Activated CD4-positive, alpha-beta T cell treated with anti-CD3 and anti-CD28 coated beads, Interleukin-2, Interleukin-6, amounts not matched to agents 100 ng/mL and 50 ng/mL, durations not matched to agents 16 hours and 8 hours (primary cell): ENCODE measurements around the gene ATRNL1.
A peak's percentile ranks its signal among the peaks of the same experiment; 100 is the strongest.
"Not testable (repeated sequence)": the region's sequence is repeated elsewhere in the genome, so short reads cannot be mapped to it uniquely, and the experiment has no call there.

Source experiments
- DNase-seq: peaks from one replicate; pipeline ENCODE4 v3.0.0-alpha.2; 2020

The ATRNL1 gene

DNA sequence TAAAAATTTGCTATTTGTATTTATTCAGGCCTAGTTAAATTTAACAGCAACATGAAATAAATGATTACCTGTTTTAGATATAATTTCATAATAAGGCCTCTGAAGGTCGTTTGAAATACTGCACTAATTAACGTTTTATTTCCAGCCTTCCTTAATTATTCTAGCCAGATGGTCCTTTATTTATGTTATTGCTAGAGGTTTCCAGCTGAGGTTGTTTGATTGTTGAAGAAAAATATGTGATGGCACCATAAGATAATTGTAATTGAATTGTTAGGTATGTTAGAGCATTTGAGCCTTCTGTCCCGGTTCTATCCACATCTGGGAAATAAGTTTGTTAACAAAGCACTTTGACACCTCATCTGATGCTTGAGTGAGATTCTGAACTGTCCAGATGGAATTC lies 556.1 kb downstream of the ATRNL1 start:
- no peak for DNase-seq

- DNase-seq, result no peak
These were observed 560.3 kb downstream of the ATRNL1 start for GRCh38 chr10:115653473-115653872.

- no peak for DNase-seq
These were observed 561.8 kb downstream of the ATRNL1 start for GRCh38 chr10:115654961-115655360.

GRCh38 chr10:115657161-115657860 lies 564.1 kb downstream of the ATRNL1 start:
- no peak for DNase-seq

DNA sequence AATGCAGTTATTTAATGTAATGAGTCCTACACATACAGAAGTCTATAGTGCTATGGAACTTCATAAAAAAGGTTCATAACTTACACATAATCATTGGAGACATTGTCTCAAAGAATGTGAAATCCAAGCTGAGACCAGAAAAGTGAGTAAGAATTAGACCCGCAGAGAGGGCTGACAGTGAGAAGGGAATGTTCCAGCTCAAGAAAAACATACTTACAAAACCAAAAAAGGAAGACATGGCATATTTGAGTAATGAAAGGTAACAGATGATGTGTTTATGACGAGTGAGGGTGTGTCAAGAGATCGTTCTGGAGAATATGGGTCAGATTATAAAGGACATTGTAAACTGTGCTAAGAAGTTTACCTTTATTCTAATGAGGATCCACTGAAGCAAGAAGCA lies 566.5 kb downstream of the ATRNL1 start:
- no peak for DNase-seq

- no peak for DNase-seq
These were observed 567.2 kb downstream of the ATRNL1 start for GRCh38 chr10:115660391-115660790.

GRCh38 chr10:115662422-115662821 lies 569.3 kb downstream of the ATRNL1 start:
- DNase-seq, result no peak

DNA sequence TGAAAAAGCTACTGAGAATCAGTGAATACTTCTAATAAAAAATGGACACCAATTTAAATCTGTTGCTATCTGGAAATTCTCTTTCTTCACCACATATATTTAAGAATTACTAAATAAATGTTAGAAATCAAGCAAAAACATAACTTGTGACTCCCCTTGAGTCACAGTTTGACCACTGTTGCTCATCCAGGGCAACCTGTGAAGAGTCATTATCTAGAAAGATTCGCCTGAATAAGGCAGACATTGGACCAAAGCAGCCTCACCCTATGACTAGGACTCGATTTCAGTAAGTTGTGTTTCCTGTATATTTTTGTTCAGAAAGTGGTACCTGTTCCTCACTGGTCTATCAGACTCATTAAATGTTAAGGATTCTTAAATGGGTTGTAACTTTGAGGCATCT lies 572.4 kb downstream of the ATRNL1 start:
- peak; percentile 5 for DNase-seq

- no peak for DNase-seq
These were observed 581.3 kb downstream of the ATRNL1 start for GRCh38 chr10:115674496-115674895.

DNA sequence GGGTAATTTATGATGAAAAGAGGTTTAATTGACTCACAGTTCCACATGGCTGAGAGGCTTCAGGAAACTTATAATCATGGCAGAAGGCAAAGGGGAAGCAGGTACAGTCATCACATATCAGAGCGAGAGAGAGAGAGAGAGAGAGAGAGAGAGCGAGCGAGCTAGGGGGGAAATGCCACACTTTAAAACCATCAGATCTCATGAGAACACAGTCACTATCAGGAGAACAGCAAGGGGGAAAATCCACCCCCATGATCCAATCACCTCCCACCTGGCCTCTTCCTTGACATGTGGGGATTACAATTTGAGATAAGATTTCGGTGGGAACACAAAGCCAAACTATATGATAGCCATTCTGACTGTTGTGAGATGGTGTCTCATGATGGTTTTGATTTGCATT lies 603.6 kb downstream of the ATRNL1 start:
- no peak for DNase-seq

DNA sequence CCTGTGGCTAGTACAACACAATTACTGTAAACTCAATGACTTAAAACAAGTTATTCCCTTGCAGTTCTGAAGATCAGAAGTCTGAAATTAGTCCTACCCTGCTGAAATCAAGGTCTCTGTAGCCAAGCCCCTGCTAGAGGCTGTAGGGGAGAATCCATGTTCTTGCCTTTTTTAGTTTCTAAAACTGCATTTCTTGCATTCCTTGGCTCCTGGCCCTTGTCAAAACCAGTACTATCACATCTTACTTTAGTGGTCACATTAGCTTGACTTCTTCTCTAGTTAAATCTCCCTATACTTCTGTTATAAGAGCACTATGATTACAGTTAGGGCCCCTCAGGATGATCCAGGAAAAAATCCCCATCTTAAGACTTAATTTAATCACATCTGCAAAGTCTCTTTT lies 612.9 kb downstream of the ATRNL1 start:
- DNase-seq, result no peak

DNA sequence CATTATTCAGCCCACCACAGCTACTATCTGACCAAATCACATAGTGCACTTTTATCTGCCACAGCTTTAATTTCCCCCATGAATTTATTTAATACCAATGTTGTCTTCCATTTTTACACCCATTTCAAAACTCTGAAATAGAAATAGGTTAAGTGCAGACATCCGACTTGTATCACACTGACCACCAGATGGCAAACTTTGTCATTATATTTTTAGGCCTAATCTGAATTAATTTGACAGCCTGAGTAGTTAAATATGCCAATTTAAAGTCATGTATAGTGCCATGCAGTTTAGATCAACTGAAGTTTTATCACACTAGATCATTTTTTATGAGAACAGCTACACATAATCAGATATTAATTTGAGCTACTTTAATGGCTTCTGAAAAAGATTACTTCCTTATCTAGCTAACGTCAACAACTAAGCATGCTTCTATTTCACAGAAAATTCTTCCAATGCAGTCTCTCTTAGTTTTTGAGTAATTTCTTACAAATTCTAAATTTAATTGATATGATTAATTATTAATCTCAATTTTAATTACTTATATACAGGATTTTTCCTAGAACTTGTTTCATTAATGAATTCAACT lies 613.4 kb downstream of the ATRNL1 start:
- peak; percentile 6 for DNase-seq

GRCh38 chr10:115710136-115710535 lies 617.0 kb downstream of the ATRNL1 start:
- DNase-seq, result no peak

- no peak for DNase-seq
These were observed 618.1 kb downstream of the ATRNL1 start for GRCh38 chr10:115711306-115711705.

GRCh38 chr10:115720121-115720520 lies 627.0 kb downstream of the ATRNL1 start:
- DNase-seq, result no peak

- DNase-seq, result no peak
These were observed 634.0 kb downstream of the ATRNL1 start for GRCh38 chr10:115727129-115727528.

GRCh38 chr10:115744089-115744488 lies 650.9 kb downstream of the ATRNL1 start:
- no peak for DNase-seq

DNA sequence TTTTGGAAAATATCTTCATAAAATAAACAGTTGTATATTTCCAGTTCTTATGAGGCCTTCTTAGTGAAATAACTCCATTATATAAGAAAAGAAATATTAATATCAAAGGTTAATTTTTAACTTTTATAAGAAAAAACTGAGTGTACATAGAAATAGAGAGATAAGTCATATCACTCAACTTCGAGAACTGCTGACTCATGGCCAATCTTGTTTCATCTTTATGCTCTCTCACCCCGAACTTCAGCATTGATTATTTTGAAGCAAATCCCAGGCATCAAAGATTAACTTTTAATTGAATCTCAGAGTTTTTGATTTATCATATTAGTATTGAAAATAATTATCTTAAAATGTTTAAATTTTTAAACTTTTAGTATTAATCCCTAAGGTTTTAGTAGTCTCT lies 652.8 kb downstream of the ATRNL1 start:
- DNase-seq, result no peak

GRCh38 chr10:115747811-115748210 lies 654.6 kb downstream of the ATRNL1 start:
- DNase-seq, result no peak

DNA sequence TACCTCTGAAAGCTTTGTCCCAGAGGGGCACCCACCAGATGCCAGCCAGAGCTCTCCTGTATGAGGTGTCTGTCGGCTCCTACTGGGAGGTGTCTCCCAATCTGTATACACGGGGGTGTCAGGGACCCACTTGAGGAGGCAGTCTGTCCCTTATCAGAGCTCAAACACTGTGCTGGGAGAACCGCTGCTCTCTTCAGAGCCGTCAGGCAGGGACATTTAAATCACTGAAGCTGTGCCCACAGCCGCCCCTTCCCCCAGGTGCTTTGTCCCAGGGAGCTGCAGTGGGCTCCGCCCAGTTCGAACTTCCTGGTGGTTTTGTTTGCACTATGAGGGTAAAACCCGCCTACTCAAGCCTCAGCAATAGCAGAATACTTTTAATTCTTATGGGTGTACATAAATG lies 665.3 kb downstream of the ATRNL1 start:
- not testable (repeated sequence) for DNase-seq

- no peak for DNase-seq
These were observed 667.0 kb downstream of the ATRNL1 start for GRCh38 chr10:115760131-115760530.

GRCh38 chr10:115761166-115761565 lies 668.0 kb downstream of the ATRNL1 start:
- DNase-seq, result no peak

- DNase-seq, result no peak
These were observed 668.9 kb downstream of the ATRNL1 start for GRCh38 chr10:115762029-115762428.

DNA sequence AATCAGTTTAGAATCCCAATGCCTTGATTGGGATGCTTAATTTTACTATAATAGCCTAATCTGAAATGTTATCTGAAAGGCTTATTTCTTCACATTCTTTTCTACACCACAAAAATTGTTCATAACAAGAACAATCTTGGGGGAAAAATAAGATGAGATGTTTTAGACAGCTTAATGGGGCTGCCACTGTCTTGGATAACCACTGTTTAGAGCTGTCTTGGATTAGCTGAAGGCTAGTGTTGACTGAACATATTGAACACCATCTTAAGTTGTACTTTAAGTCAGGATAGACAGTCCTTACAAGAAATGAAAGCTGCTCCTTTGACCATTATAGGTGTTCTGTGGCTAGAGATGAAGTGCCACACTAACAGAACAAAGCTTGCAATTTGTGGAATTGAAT lies 678.6 kb downstream of the ATRNL1 start:
- no peak for DNase-seq

DNA sequence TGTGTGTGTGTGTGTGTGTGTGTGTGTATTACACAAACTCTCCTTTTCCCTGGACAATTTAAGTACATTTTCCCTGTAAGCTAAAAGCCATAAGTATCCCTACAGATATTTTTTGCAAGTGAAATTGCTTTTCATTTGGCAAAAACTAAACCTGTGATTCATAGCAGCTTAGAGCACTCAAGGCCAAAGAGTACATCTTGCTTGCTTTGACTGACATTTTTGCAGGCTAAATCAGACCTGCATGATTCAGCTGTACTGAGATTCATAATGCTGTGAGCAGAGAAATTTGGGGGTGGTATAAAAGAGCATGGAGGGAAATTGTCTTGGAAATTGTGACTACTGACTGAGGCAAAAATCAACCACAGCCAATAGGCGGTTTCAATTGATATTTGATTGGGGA lies 679.4 kb downstream of the ATRNL1 start:
- DNase-seq, result no peak
